ENCODE results near the gene SMPDL3A. TPM values are rescaled to one million over a fixed set of nuclear protein-coding genes. Genes with fewer than 3 reads are reported as not detected.

SMPDL3A gene
- total and polyA plus RNA-seq, 2 of the 13 experiments (the other 11 are each of a cell fraction or from before 2014, with no cell fraction given), result 7.8 to 17.3 TPM

DNA sequence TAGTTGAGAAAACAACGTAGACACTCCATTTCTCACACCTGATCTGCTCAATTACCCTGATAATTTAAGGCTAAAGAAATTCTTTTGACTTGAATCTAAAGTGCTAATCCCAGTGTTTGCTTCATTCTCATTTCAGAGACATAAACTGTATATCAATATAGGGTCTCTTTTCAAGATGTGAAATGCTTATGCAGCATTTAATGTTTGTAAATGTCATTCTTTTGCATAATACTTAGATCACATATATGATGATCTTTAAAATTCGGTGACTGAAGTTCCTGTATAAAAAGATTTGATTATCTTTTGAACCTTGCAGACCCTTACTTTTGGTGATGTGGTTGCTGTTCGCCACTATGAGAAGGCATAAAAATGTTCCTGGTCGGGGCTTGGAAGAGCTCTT lies 5.7 kb upstream of the SMPDL3A start (continued):
- TF ChIP-seq RERE (CRISPR knock-in tag; IDR thresholded peaks at IDR 0.05; ENCODE audit: low read depth), result no peak
- TF ChIP-seq, protein P1, sequence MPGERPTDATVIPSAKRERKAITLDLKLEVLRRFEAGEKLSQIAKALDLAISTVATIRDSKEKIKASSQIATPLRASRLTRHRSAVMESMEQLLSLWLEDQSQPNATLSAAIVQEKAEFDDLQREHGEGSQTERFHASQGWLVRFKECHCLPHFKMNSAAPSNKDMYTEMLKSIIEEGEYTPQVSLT (CRISPR knock-in tag; IDR thresholded peaks at IDR 0.05; ENCODE audit: borderline replicate concordance, low read depth), result no peak

GRCh38 chr6:122785891-122786290 lies 3.2 kb upstream of the SMPDL3A start:
- Histone ChIP-seq H3K27ac (ENCODE audit: extremely low read length, insufficient read depth, low read length) (no peak overlapping the region), H3K9ac (ENCODE audit: insufficient read depth, low read depth, low read length) (no peak overlapping the region), H4K20me1 (ENCODE audit: insufficient read depth, low read length) (no peaks in the 10 kb centered on the region), H2AFZ (ENCODE audit: low read length) (no peak overlapping the region), H3K4me3 (replicated peaks in 1 of 3; ENCODE audit: insufficient read depth in 1 of 3, low read depth in 2 of 3, low read length in 3 of 3) (no peak overlapping the region), H3K9me3 (ENCODE audit: low read length) (no peaks in the 10 kb centered on the region), H3K36me3 (replicated peaks in 1 of 2; ENCODE audit: control insufficient read depth in 1 of 2, insufficient read depth in 2 of 2, low read length in 2 of 2) (no peaks in the 10 kb centered on the region), H3K79me2 (ENCODE audit: insufficient read depth, low read length) (no peaks in the 10 kb centered on the region), H3K4me2 (ENCODE audit: low read depth, low read length) (no peak overlapping the region), H3K4me1 (ENCODE audit: insufficient read depth, low read length) (peaks cover 18% of the 10 kb centered on the region), H3K27me3 (ENCODE audit: control insufficient read depth in 1 of 2, insufficient read depth in 2 of 2, low read length in 2 of 2) (no peaks in the 10 kb centered on the region; a peak in 1 of 5 replicates)
- intact Hi-C loops (cut with micrococcal nuclease; ENCODE audit: unreplicated experiment), result no loop called here
- 95% methylated on average over 1 of the region's 1 CpG for WGBS (ENCODE audit: low lambda C conversion rate)
- ATAC-seq (no peak), DNase-seq (ENCODE audit: low spot score) (no peak), FAIRE-seq (no peak)
- TF ChIP-seq HNRNPH1 (optimal IDR thresholded peaks at IDR 0.05; ENCODE audit: low read depth, low read length), result no peak
- TF ChIP-seq MAZ (IDR thresholded peaks at IDR 0.05; ENCODE audit: borderline replicate concordance, low read depth, low read length), result no peak
- TF ChIP-seq MAZ (CRISPR knock-in tag; IDR thresholded peaks at IDR 0.05; ENCODE audit: low read depth), result no peak
- no peak for TF ChIP-seq KDM5A (IDR thresholded peaks at IDR 0.05; ENCODE audit: borderline replicate concordance, low read length)
- no peak for TF ChIP-seq ZNF326 (CRISPR knock-in tag; IDR thresholded peaks at IDR 0.05; ENCODE audit: borderline replicate concordance)
- no peak for TF ChIP-seq ZNF569 (CRISPR knock-in tag; IDR thresholded peaks at IDR 0.05; ENCODE audit: borderline replicate concordance)
- TF ChIP-seq GLMP (CRISPR knock-in tag; IDR thresholded peaks at IDR 0.05; ENCODE audit: borderline replicate concordance), result no peak
- no peak for TF ChIP-seq ATM (IDR thresholded peaks at IDR 0.05; ENCODE audit: borderline replicate concordance)
- no peak for TF ChIP-seq ELF1 (CRISPR knock-in tag; IDR thresholded peaks at IDR 0.05)
- no peak for TF ChIP-seq ZNF777 (CRISPR knock-in tag; IDR thresholded peaks at IDR 0.05)
- no peak for TF ChIP-seq REPIN1 (CRISPR knock-in tag; IDR thresholded peaks at IDR 0.05; ENCODE audit: borderline replicate concordance, low read depth)
- no peak for TF ChIP-seq MED13 (CRISPR knock-in tag; IDR thresholded peaks at IDR 0.05)
- TF ChIP-seq, protein P2, sequence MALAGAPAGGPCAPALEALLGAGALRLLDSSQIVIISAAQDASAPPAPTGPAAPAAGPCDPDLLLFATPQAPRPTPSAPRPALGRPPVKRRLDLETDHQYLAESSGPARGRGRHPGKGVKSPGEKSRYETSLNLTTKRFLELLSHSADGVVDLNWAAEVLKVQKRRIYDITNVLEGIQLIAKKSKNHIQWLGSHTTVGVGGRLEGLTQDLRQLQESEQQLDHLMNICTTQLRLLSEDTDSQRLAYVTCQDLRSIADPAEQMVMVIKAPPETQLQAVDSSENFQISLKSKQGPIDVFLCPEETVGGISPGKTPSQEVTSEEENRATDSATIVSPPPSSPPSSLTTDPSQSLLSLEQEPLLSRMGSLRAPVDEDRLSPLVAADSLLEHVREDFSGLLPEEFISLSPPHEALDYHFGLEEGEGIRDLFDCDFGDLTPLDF (CRISPR knock-in tag; IDR thresholded peaks at IDR 0.05), result no peak
- in situ Hi-C loops (cut with HindIII; ENCODE audit: extremely low pct_ligation_motif_present, low pct_unique_long_range_greater_than_20kb), result loop anchor here (5.0 kb wide), 1 partner anchor 51 kb away; no protein-coding TSS in a partner anchor
- no TSS peak for BruUV-seq (replicated peaks)
- ChIA-PET CTCF (ENCODE audit: low intra/inter-chr PET ratio, low total read pairs) (no interaction called here), POLR2A (no interaction called here)
